NCI-H2081 (cell line): Measurements from ENCODE around the gene CCDC14.
"Not testable (repeated sequence)": the region's sequence is repeated elsewhere in the genome, so short reads cannot be mapped to it uniquely, and the experiment has no call there.

Experiments used
- DNase-seq, 2 experiments: peaks; one replicate each; lab custom pipeline; 2025; lab: John Stamatoyannopoulos, UW

The CCDC14 gene

DNA sequence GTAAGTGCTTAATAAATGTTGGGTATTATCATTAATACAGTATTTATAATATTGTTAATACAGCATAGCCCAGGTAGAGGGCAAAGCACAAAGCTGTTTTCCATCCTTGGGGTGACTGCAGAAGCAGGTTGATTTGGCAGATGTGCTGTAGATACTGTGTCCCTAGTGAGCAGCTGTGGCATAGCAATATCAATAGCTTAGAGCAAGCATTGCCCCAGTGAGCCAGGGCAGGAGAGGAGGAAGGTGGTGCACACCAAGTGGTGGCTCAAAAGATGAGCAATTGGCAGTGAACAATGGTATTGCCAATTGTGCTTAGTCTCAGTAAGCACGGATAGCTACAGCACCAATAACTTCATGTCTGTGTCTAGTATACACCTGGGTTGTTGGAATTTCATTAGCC, 5.8 kb upstream of the CCDC14 start:
- DNase-seq = not testable (repeated sequence)

- not testable (repeated sequence) for DNase-seq
These were observed 3.8 kb upstream of the CCDC14 start for GRCh38 chr3:123964793-123965192.

DNA sequence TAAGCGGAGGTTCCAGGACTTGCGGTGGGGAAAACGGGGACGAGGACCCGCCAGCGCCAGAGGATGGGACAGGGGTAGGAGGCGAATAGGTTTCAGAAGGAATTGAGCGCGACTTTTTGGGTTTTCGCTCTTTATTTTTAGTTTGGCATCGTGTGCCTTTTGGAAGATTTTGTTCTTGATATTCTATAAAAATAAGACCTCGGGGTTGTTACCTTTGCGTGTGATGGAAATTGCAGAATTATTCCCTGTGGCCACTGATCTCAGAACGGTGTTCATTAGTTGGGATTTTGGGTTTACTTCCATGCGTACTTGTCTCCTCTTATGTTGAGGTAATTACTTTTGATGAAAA, 453 bp upstream of the CCDC14 start:
- DNase-seq = no peak

DNA sequence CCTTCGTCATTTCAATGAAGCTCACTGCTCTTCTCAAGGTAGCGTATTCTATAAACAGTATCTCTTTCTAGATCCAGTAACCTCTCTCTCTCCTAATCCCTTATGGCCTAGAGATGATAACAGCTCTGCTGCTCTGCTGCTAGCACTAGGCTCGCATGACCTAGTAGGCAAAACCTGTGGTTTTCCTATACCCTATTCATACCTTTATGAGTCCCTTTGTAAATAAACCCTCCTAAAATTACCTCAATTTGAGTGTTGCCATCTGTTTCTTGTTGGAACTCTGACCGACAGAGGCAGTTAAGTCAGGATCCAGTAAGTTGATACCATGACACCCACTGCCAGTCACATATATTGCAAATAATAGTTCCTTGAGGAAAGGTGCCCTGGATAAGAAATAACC, 7.3 kb downstream of the CCDC14 start:
- DNase-seq = peak in 1 of 2 experiments; percentile 23

DNA sequence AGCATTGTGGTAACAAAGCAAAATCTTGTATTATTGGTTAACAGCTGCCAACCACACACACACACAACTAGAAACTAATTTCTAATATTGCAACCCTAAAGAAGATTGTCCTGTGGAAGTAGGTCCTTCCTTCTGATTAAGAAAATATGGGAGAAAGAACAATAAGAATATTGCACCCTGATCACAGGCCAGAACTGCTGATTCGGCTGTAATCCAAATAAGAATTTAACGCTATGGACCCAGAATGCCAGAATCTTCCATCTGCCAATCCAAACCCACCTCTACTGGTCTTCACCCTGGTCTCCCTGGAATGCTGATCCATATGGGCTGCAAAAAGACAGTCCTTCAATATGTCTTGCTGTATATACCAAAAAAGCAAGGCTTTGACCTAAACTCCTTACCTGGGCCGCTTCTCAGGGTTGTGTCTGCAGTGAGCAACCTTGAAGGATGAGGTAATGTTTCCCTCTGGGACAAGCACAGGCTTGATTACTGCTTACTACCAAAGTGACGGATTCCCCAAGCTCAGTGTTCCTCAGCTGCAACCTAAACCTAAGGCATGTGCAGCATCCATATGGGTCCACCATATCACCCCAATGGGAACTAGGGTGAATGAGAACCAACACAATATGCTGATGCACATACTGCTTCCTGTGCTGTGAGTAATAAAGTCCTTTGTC, 8.0 kb downstream of the CCDC14 start:
- DNase-seq = no peak

DNA sequence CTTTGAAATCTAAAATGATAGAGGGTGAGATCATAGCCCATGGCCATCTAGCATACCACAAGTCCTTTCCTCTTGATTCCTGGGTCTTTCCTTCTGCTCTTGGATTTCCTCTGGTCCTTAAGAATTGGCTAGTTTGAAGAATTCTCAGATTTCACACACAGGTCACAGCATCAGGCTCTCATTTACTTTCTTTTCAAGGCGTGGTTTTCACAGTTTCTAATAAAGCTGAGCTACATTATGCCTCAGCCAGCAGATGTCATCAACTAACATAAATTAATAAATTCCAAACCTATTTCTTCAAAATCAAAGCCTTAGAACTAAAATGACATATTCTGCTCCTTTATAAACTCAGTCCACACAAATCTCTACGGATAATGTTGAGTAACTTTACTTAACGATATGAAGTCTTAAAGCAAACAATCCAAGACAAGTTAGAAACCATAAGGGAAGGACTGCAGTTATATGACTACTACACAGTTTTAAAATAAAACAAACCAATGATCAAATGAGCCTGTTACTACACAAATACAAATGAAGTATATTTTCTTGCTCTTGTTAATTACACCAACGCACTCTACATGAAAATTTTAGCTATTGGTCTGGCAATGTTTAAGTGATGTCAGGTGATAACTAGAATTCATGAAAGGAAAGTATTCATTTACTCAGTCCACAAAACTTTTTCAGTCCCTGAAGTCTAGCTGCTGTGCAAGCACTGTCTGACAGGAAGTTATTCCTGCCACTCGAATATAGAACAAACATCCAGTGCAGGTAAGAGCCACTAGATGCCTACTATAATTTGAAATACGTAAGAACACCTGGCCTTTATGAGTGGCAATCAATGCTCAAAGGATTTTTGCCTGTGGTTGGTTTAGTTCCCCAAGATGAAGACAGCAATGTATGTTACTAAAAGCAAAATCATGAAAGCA, 9.2 kb downstream of the CCDC14 start:
- DNase-seq = peak; percentile 24 to 71

DNA sequence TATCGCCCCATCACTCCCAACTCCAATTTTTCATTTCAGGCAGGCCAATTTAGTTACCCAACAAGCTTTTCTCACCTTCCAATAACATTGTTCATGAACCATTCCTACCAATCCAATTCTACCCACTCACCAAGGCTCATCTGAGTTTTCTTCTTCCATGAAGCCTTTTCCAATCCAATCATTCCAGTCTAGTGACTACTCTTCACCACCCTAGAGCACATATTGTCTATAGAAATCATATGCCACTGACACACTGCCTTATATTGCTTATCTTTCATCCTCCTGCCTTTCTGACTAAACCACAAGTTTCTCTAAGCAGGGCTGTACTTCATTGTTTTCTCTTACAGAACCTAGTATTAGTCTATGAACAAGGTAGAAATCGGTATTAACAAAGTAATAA, 11.4 kb downstream of the CCDC14 start:
- DNase-seq = no peak

DNA sequence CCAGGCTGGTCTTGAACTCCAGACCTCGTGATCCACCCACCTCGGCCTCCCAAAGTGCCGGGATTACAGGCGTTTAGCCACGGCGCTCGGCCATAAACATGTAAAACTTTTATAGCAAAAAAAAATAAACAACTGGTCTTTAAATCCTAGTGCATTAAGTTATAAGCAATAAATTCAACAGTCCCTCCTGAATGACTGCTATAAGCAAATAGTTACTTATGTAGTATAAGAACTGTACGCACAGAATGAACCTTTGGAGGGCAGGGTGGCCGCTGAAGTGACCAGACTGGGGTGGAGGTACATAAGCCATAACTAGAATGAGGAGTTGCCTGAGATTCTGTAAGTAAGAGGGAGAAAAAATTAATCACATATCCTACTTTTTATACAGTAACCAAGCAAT, 12.6 kb downstream of the CCDC14 start:
- no peak for DNase-seq

DNA sequence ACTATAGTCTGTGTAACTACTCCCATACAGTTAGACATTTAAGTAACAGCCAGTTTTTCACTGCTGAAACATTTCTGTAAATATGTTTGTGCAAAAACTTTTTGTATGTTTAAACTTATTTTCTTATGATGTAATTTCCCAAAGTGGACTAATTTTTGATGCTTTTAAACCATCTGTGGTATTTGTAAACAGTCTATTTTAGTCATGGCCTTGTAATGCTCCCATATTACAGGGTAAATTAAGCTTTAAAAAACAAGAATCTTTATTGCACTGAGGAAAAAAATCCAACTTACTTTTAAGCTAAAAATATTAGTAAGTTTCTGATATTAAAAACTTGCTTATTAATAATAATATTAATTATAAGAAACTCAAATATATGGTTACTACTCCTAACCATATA, 13.5 kb downstream of the CCDC14 start:
- DNase-seq = no peak

GRCh38 chr3:123941542-123941941, 19.5 kb downstream of the CCDC14 start:
- DNase-seq = no peak

- DNase-seq = no peak
These were observed 19.9 kb downstream of the CCDC14 start for GRCh38 chr3:123941121-123941520.

DNA sequence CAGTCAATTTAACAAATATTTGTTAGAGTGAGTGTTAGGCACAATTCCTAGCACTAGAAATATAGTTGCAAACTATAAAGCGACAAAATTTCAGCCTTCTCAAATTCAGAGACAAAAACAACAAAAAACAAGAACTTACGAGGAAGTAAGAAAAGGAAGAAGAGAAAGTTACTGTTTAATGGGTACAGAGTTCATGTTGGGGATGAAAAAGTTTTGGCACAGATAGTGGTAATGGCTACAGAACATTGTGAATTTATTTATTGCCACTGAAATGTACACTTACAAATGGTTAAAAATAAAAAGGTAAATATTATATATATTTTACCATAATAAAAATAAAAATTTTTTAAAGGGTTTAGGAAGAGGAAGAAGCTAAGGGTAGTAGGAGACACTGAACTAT, 21.3 kb downstream of the CCDC14 start:
- no peak for DNase-seq

DNA sequence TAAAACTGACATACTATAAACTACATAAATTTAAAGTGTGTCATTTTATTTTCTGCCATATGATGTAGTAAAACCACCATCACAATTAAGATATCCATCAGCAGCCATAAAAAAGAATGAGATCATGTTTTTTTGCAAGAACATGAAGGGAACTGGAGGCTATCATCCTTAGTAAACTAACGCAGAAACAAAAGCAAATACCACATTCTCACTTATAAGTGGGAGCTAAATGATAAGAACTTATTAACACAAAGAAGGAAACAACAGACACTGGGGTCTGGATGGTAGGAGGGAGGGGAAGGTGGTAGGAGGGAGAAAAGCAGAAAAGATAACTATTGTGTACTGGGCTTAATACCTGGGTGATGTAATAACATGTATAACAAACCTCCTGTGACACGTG, 24.6 kb downstream of the CCDC14 start:
- no peak for DNase-seq

- no peak for DNase-seq
These were observed 25.2 kb downstream of the CCDC14 start for GRCh38 chr3:123935830-123936229.

- DNase-seq = no peak
These were observed 26.8 kb downstream of the CCDC14 start for GRCh38 chr3:123934250-123934649.

- DNase-seq = no peak
These were observed 30.6 kb downstream of the CCDC14 start for GRCh38 chr3:123930445-123930844.

GRCh38 chr3:123929325-123929724, 31.7 kb downstream of the CCDC14 start:
- no peak for DNase-seq

DNA sequence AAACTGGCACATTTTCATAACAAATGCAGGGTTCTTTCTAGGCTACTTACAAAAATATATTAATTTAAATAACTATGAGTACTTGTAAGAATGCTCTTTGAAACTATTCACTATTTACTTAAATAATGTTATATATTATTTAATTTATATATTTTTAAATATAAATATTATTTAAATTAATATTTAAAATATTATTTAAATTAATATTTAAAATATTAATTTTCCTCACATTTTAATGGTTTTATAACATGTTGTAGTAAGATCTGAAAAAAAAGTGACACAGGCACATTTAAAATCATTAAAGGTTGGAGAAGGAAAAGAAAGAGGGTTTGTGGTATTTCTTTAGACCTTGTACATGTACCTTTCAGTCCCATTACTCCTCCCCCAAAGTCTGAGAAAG, 34.6 kb downstream of the CCDC14 start:
- DNase-seq = no peak

GRCh38 chr3:123920868-123921267, 40.2 kb downstream of the CCDC14 start:
- DNase-seq = no peak

GRCh38 chr3:123920383-123920782, 40.6 kb downstream of the CCDC14 start:
- no peak for DNase-seq

- DNase-seq = no peak
These were observed 41.7 kb downstream of the CCDC14 start for GRCh38 chr3:123919353-123919752.

DNA sequence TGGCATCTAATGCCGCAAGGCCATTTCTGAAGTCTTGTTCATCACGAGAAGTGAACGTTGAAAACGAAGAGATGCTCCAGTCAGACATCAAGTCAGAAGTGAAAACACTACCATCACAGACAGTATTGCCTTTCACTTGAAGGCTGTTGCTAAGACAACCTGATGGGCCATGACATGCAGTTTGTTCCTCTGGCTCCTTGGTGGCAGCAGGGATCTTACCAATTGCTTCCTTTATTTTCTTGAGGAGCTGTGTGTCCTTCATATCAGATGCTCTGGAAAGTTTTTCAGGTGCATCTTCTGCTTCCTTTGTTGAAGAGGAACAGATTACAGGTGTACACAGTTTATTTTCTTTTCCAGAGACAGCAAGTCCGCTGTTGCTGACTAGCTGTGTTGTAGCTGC, 46.2 kb downstream of the CCDC14 start:
- no peak for DNase-seq

- no peak for DNase-seq
These were observed 51.2 kb downstream of the CCDC14 start for GRCh38 chr3:123909785-123910184.

DNA sequence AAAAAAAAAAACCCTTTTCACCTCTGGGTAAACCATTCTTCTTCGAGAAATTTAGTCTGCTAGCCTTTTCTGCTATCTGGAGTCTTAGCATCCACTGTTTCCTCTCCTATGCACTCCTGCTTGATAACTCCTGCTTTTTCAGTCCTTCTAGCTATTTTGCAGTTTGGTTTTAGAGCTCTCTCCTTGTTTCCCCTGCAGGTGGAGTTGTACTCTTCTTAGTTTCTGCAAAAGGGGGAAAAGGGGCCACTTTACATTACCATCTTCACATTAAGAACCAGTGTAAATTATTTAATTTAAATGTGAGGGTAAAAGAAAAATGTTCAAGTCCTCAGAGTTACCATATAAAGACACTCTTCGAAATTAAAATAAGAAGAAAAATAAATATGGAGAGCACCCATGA, 53.3 kb downstream of the CCDC14 start:
- DNase-seq = no peak
